GM12878 (cell line): Measurements from ENCODE around the gene TAF6L. TPM values are rescaled to one million over a fixed set of nuclear protein-coding genes. Genes with fewer than 3 reads are reported as not detected.

ENCODE experiments used
- ATAC-seq: fragments of 200-7000 bp; cut with Tn5 transposase; 3 replicates; pipeline ENCODE4 v1.9.1; 2020; ENCODE audit warnings: mild to moderate bottlenecking, moderate library complexity
- BruUV-seq: library from RNA; stranded (reverse); fragments of 400-500 nt; replicated peaks from 2 replicates; lab custom pipeline; 2021; lab: Mats Ljungman, UMichigan
- CTCF ChIA-PET: fragments of 300-600 bp; sonication (Branson Sonifier 250); formaldehyde crosslinking; extraction: SDS; loops from one replicate; lab custom pipeline; 2021; ENCODE audit warnings: inconsistent platforms; lab: Yijun Ruan, JAX
- POLR2A ChIA-PET: fragments of 350-600 bp; formaldehyde crosslinking; extraction: SDS; loops from one replicate; lab custom pipeline; 2021; ENCODE audit warnings: inconsistent platforms; lab: Charles Lee
- RAD21 ChIA-PET: fragments of 300-600 bp; sonication (Branson Sonifier 250); formaldehyde crosslinking; loops from one replicate; lab custom pipeline; 2023; ENCODE audit warnings: antibody characterized with exemption; ENCODE audit not compliant: unreplicated experiment; lab: Charles Lee
- SMC1A ChIA-PET: fragments of 300-600 bp; sonication (Branson Sonifier 250); formaldehyde crosslinking; loops from one replicate; lab custom pipeline; 2023; ENCODE audit not compliant: unreplicated experiment, uncharacterized antibody; lab: Charles Lee
- DNase-seq: peaks from one replicate; pipeline ENCODE4 v3.0.0-alpha.2; 2011; ENCODE audit warnings: low read depth, low spot score
- FAIRE-seq: peaks from 3 replicates; lab custom pipeline; 2011; peaks lifted over from hg19 to GRCh38; lab: Jason Lieb, UNC
- H2AFZ ChIP-seq: 2 replicates; pipeline ENCODE4 v1.6.0; 2011; ENCODE audit warnings: low read depth, low read length, control low read depth; ENCODE audit not compliant: control insufficient read depth
- H3K27ac ChIP-seq: 2 replicates; pipeline ENCODE4 v1.5.1; 2011; ENCODE audit warnings: control low read depth; ENCODE audit not compliant: control insufficient read depth, insufficient read depth
- H3K27me3 ChIP-seq, 2 experiments: replicated peaks in 1 of 2; 2 replicates each; pipeline versions ENCODE4 v1.6.0 to v1.6.1; 2011; ENCODE audit warnings: low read length in 1 of 2; ENCODE audit not compliant: control insufficient read depth in 2 of 2, insufficient read depth in 2 of 2
- H3K36me3 ChIP-seq, 2 experiments: 2 replicates each; pipeline ENCODE4 v1.5.1; 2011; ENCODE audit warnings: low read length in 1 of 2; ENCODE audit not compliant: control insufficient read depth in 2 of 2, insufficient read depth in 2 of 2
- H3K4me1 ChIP-seq: 2 replicates; pipeline ENCODE4 v1.6.1; 2011; ENCODE audit warnings: mild to moderate bottlenecking, low read length, moderate library complexity, mixed read lengths; ENCODE audit not compliant: control insufficient read depth, insufficient read depth
- H3K4me2 ChIP-seq: 2 replicates; pipeline ENCODE4 v1.6.0; 2011; ENCODE audit warnings: control low read depth; ENCODE audit not compliant: control insufficient read depth, insufficient read depth
- H3K4me3 ChIP-seq: fragments of 200-600 bp; sonication (generic); 2 replicates; pipeline ENCODE4 v1.5.1; 2016
- H3K79me2 ChIP-seq: 2 replicates; pipeline ENCODE4 v1.6.0; 2011; ENCODE audit warnings: low read length; ENCODE audit not compliant: control insufficient read depth, insufficient read depth
- H3K9ac ChIP-seq: 2 replicates; pipeline ENCODE4 v1.8.0; 2011; ENCODE audit warnings: low read length, control low read depth, mixed read lengths; ENCODE audit not compliant: control insufficient read depth, insufficient read depth
- H3K9me3 ChIP-seq: replicated peaks from 3 replicates; pipeline ENCODE4 v1.5.1; 2011; ENCODE audit warnings: mild to moderate bottlenecking, low read length; ENCODE audit not compliant: control insufficient read depth, insufficient read depth
- H4K20me1 ChIP-seq: 2 replicates; pipeline ENCODE4 v1.6.0; 2011; ENCODE audit not compliant: control insufficient read depth, insufficient read depth
- CBX3 ChIP-seq: fragments of 200-600 bp; sonication (generic); IDR thresholded peaks from 2 replicates; pipeline ENCODE4 v1.6.1; 2016; ENCODE audit warnings: low read depth, borderline replicate concordance
- CHD1 ChIP-seq: IDR thresholded peaks from 2 replicates; pipeline ENCODE4 v1.6.1; 2012; ENCODE audit warnings: low read depth, low read length, improper control_type of control experiment
- E2F8 ChIP-seq: fragments of 450-650 bp; IDR thresholded peaks from 2 replicates; pipeline ENCODE4 v1.6.1; 2018; ENCODE audit warnings: mild to moderate bottlenecking, low read depth, moderate library complexity; ENCODE audit not compliant: partially characterized antibody
- MYB ChIP-seq: fragments of 150-350 bp; IDR thresholded peaks from 2 replicates; pipeline ENCODE4 v1.6.1; 2014; ENCODE audit warnings: mild to moderate bottlenecking, low read depth, low read length, borderline replicate concordance
- NFXL1 ChIP-seq: fragments of 450-650 bp; IDR thresholded peaks from 2 replicates; pipeline ENCODE4 v1.6.1; 2017; ENCODE audit warnings: antibody characterized with exemption, mild to moderate bottlenecking, borderline replicate concordance
- NFYB ChIP-seq: IDR thresholded peaks from 2 replicates; pipeline ENCODE4 v1.6.1; 2011; ENCODE audit warnings: low read depth, mild to moderate bottlenecking, low read length, improper control_type of control experiment, moderate library complexity; ENCODE audit not compliant: insufficient read depth
- POLR2A ChIP-seq: IDR thresholded peaks from 2 replicates; pipeline ENCODE4 v1.6.1; 2011; ENCODE audit warnings: low read depth, mild to moderate bottlenecking, low read length
- SMAD5 ChIP-seq: IDR thresholded peaks from 2 replicates; pipeline ENCODE4 v1.6.1; 2016; ENCODE audit warnings: antibody characterized with exemption, low read depth
- WRNIP1 ChIP-seq: IDR thresholded peaks from 2 replicates; pipeline ENCODE4 v1.6.1; 2011; ENCODE audit warnings: low read depth, low read length, improper control_type of control experiment, borderline replicate concordance
- ZNF217 ChIP-seq: fragments of 450-650 bp; IDR thresholded peaks from 2 replicates; pipeline ENCODE4 v1.6.1; 2017; ENCODE audit warnings: antibody characterized with exemption, mild to moderate bottlenecking
- ZNF24 ChIP-seq: fragments of 450-650 bp; IDR thresholded peaks from 2 replicates; pipeline ENCODE4 v1.6.1; 2017; ENCODE audit warnings: antibody characterized with exemption, mild to moderate bottlenecking
- WGBS: methylation state at CpG from one replicate; pipeline ENCODE4 v1.1.6; 2016; ENCODE audit warnings: low lambda C conversion rate; ENCODE audit not compliant: insufficient replicate concordance, insufficient coverage; ENCODE audit errors: missing lambda C conversion rate; 5-methylcytosine and 5-hydroxymethylcytosine counted together
- in situ Hi-C: fragments of 300-500 bp; cut with MboI; formaldehyde crosslinking; loops from 9 replicates; pipeline ENCODE4 v1.14.3; 2018; ENCODE audit warnings: mixed read lengths
- intact Hi-C: fragments of 100-400 bp; cut with micrococcal nuclease; formaldehyde crosslinking; loops from one replicate; pipeline ENCODE4 v1.14.2; 2022; ENCODE audit not compliant: unreplicated experiment
- polyA plus RNA-seq, 11 experiments: library from polyadenylated mRNA; depleted of rRNA in 4 of 11; unstranded in 6 of 11; stranded (reverse) in 5 of 11; fragments of >200 nt; fragmentation: Nextera tagmentation in 4 of 11; fragmentation: Illumina TruSeq in 1 of 11; extraction: Ambion mirVana in 4 of 11; extraction: Trizol in 1 of 11; gene quantifications; 1 replicate in 1 of 11; 2 replicates in 10 of 11; pipeline versions ENCODE4 v1.2.1 to v1.2.3, GENCODE V29; 2011 to 2016; ENCODE audit warnings: inconsistent platforms in 2 of 11, missing spikeins in 2 of 11, low read depth in 1 of 11
- total RNA-seq, 4 experiments: library from RNA; depleted of rRNA in 3 of 4; stranded (reverse); fragments of >200 nt in 3 of 4; fragmentation: Illumina TruSeq in 1 of 4; extraction: Trizol in 1 of 4; gene quantifications; 2 replicates each; pipeline versions ENCODE4 v1.2.1 to v1.2.3, GENCODE V29; 2013 to 2021

TAF6L gene
- total and polyA plus RNA-seq, 10 of the 15 experiments (the other 5 are each of a cell fraction or from before 2014, with no cell fraction given), result 0.15 to 35.6 (median 19.0) TPM

- TF ChIP-seq E2F8 (no peak), ZNF24 (no peak), ZNF217 (no peak), CBX3 (no peak), POLR2A (no peak)
Measured at GRCh38 chr11:62724171-62724570, 47.0 kb upstream of the TAF6L start (continued).

GRCh38 chr11:62725646-62726045 is 45.5 kb upstream of the TAF6L start:
- H3K79me2 ChIP-seq, result peaks cover 80% of the 10 kb centered on the region
- ChIA-PET RAD21 (interaction anchor here (0.9 to 3.9 kb wide), 7 partner anchors 28 to 133 kb away, joined by 3 to 15 read pairs (median 3); partner anchors contain the start of genes C11orf98, CSKMT, TAF6L and ZBTB3), SMC1A (interaction anchor here (1.0 to 4.8 kb wide), 6 partner anchors 15 to 134 kb away, joined by 3 to 26 read pairs (median 4); partner anchors contain the start of genes TUT1 and ZBTB3), POLR2A (interaction anchor here (0.6 to 6.8 kb wide), 10 partner anchors 11 to 134 kb away, joined by 3 to 79 read pairs (median 22); partner anchors contain the start of genes BSCL2, C11orf98, CSKMT and GNG3), CTCF (interaction anchor here (0.6 to 2.2 kb wide), 5 partner anchors 45 to 301 kb away, joined by 3 to 7 read pairs (median 4); no protein-coding TSS in a partner anchor)
- ATAC-seq (no peak), DNase-seq (no peak), FAIRE-seq (no peak)
- H3K9me3 ChIP-seq, result no peaks in the 10 kb centered on the region; the same call in 2 of the 3 replicates
- in situ Hi-C loops, result no loop called here
- WGBS, result 0% methylated on average over 7 of the region's 7 CpGs
- peak overlapping the region; percentile 91 for H3K9ac ChIP-seq
- no peaks in the 10 kb centered on the region for H3K27me3 ChIP-seq
- peak overlapping the region; percentile 94 for H3K27ac ChIP-seq
- TF ChIP-seq MYB (no peak), SMAD5 (0 out of 2 replicates have a peak, but pooled peaks have one; percentile 37), CHD1 (0 out of 2 replicates have a peak, but pooled peaks have one; percentile 72), WRNIP1 (peak; percentile 91; the same call in 1 of the 2 replicates), NFYB (no peak), NFXL1 (no peak)
- BruUV-seq, result TSS peak; percentile 48
- no peak overlapping the region for H2AFZ ChIP-seq
- intact Hi-C loops, result loop anchor here (5.0 kb wide), 2 partner anchors 47 to 123 kb away; partner anchors contain the start of genes MTA2 and TAF6L
- no peaks in the 10 kb centered on the region; the same call in 1 of the 2 replicates for H3K4me1 ChIP-seq
- peaks cover 11% of the 10 kb centered on the region; the same call in 1 of the 2 replicates for H4K20me1 ChIP-seq
- H3K4me2 ChIP-seq, result peak overlapping the region; percentile 81
- H3K36me3 ChIP-seq, result peaks cover 9 to 39% of the 10 kb centered on the region in 2 experiments
- peak overlapping the region; percentile 100 for H3K4me3 ChIP-seq
